ENCODE results near the gene ASB16.
"Not testable (repeated sequence)": the region's sequence is repeated elsewhere in the genome, so short reads cannot be mapped to it uniquely, and the experiment has no call there.

Gene ASB16, protein sequence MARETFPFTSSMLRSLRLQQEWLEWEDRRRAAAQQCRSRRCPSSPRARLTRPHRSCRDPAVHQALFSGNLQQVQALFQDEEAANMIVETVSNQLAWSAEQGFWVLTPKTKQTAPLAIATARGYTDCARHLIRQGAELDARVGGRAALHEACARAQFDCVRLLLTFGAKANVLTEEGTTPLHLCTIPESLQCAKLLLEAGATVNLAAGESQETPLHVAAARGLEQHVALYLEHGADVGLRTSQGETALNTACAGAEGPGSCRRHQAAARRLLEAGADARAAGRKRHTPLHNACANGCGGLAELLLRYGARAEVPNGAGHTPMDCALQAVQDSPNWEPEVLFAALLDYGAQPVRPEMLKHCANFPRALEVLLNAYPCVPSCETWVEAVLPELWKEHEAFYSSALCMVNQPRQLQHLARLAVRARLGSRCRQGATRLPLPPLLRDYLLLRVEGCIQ

GRCh38 chr17:44170499-44171201 is at the start of gene ASB16:
Gene ASB16, plus strand, starts transcription at chr17:44170704. Its CDS starts 86 bp downstream, at chr17:44170790.
- no peak for DNase-seq

DNA sequence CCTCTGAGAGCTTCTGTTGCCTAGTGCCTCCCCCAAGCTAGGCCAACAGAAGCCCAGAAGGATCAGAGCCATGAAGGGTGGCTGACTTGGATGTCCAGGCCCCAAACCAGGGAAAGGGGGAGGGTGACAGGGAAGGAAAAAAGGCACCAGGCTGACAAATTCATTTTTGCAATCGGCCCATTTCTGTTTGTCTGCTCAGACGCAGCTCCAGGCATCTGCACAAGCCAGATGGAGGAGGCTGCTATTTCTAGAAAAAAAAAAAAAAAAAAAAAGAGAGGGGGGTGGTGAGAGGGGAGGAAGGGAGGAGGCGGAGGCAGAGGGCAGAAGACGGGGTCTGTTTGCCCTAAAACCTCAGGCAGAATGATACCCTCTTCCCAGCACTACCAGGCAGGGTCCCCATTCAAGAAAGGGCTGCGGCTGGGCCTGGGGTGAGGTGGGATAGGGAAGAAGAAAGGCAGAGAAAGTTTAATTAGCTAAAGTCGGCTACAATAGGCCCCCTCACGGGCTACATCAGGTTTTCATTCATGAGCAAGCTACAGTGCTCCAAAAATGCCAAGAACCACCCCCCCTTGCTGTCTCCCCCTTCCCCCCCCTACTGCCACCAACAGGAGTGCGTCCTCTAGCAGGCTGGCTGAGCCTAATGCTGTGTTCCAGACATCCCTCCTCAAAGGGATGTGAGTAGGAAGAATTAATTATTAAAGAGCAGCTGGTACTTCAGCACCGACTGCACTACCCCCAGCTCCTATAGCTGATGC is 49.5 kb upstream of the ASB16 start:
- no peak for DNase-seq

DNA sequence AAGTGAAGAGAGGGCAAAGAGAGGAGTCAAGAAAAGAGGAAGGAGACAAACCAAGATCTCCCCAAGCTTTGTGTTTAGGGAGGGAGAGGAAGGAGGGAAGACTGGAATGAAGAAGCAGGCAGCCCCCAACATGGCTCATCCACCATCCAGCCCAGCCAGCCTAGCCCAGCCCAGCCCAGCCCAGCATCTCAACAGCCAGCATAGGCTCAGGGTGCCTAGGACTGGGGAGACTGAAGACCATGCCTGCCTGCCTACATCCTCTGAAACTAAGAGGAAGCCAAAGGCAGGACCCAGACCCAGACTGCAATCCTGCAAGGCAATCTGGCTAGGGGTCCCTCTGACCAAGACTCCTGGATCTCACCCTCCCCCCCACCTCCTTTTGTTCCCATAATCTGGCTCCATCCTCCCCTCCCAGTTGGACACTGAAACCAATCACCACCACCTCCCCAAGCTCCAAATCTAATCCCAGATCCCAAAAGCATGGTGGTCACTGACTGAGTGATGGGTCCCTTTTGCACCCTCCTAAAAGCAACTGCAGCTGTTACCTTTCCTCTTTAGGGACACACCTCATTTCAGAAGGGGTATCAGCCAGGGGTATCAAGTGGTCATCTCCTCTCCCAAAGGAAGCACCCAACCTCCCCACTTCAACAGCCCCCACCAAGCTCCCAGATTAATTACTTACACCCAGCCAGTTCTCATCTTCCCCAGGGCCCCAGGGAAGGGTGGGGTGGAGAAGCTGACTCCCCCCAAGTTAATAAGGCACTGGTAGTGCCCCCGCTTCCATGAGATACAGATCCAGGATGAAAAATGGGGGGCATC is 48.3 kb upstream of the ASB16 start:
- no peak for DNase-seq

- no peak for DNase-seq
These were observed 47.6 kb upstream of the ASB16 start for GRCh38 chr17:44122816-44123355.

GRCh38 chr17:44123356-44124117 is 47.0 kb upstream of the ASB16 start, which contains the start of gene HDAC5:
Gene HDAC5, minus strand, starts transcription at chr17:44123641. Its CDS starts 6,126 bp downstream, at chr17:44117515.
- peak; percentile 95 for DNase-seq

DNA sequence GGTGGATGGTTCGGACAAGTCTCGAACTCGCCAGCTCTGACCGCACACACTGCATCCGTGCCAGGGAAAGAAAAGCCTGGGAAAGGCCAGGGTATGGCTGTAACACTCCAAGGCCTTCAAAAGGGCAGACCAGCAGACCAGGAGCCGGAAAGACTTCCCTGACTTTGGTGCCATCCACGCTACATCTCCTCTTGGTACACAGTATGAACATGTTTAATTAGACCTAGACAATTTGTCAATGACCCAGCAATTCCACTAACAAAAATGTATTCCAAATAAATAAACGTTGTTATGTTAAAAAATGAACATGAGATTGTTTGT is 46.4 kb upstream of the ASB16 start:
- no peak for DNase-seq

GRCh38 chr17:44128383-44128782 is 42.1 kb upstream of the ASB16 start:
- DNase-seq = no peak

GRCh38 chr17:44130693-44131349 is 39.7 kb upstream of the ASB16 start:
- no peak for DNase-seq

DNA sequence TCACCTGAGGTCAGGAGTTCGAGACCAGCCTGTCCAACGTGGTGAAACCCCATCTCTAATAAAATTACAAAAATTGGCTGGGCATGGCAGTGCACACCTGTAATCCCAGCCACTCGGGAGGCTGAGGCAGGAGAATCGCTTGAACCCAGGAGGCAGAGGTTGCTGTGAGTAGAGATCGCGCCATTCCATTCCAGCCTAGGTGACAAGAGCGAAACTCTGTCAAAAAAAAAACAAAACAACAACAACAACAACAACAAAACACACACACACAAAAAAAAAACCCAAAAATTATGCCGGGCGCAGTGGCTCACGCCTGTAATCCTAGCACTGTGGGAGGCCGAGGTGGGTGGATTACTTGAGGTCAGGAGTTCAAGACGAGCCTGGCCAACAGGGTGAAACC is 39.1 kb upstream of the ASB16 start:
- not testable (repeated sequence) for DNase-seq

- DNase-seq = no peak
These were observed 38.2 kb upstream of the ASB16 start for GRCh38 chr17:44132275-44132821.

GRCh38 chr17:44133918-44134476 is 36.5 kb upstream of the ASB16 start:
- no peak for DNase-seq

DNA sequence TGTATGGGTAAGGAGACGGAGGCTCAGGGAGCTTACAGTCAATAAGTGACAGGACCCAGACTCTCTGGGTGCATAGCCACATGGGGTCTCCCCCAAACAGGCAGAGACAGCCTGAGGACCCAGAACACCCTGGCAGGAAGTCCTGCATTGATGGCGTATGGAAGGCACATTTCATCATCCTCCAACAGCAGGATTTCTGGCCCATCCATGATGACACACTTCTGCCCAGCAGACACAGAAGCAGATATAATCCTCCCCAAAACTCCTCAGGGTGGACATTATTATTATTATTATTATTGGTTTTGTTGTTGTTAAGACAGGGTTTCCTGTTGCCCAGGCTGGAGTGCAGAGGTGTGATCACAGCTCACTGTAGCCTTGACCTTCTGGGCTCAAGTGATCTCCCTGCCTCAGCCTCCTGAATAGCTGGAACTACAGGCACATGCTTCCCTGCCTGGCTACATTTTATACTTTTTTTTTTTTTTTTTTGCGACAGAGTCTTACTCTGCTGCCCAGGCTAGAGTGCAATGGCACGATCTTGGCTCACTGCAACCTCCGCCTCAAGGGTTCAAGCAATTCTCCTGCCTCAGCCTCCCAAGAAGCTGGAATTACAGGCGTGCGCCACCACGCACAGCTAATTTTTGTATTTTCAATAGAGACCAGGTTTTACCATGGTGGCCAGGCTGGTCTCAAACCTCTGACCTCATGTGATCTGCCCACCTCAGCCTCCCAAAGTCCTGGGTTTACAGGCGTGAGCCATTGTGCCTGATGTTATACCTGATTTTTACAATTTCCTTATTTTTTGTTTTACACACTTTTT is 35.5 kb upstream of the ASB16 start:
- no peak for DNase-seq

- peak; percentile 18 for DNase-seq
These were observed 32.4 kb upstream of the ASB16 start for GRCh38 chr17:44137891-44138709.

- not testable (repeated sequence) for DNase-seq
These were observed 26.6 kb upstream of the ASB16 start for GRCh38 chr17:44143921-44144320.

DNA sequence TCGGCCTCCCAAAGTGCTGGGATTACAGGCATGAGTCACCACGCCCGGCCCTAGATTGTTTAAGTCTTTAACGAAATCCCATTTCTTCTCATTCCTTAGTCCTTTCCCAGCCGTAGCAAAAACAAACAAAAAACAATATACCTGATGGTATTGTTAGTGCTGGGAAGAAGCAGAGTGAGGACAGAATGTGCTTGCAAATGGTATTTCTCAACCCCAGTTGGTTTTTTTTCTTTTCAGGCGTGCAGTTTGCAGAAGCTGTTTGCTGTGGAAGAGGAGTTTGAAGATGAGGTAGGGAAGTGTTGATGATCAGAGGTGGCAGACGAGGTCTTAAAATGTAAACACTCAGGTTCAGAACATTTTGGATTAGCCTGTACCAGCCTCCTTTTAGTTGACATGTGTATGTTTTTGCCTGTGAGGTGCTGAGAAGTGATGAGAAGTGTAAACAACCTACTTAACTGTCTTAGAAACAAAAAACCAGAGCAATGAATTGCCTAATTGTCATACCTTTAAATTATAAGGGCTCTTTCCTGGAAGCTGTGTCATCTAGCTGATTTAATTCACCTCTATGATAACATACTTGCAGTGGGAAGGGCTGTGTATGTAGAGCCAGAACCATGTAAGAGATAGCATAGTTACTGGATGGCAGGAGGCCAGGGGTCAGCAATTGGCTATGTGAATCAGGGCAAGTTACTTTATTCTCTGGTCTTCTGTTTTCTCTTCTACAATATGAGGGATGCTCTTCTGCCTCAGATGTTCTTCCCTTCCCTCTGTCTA is 25.4 kb upstream of the ASB16 start:
- DNase-seq = no peak

DNA sequence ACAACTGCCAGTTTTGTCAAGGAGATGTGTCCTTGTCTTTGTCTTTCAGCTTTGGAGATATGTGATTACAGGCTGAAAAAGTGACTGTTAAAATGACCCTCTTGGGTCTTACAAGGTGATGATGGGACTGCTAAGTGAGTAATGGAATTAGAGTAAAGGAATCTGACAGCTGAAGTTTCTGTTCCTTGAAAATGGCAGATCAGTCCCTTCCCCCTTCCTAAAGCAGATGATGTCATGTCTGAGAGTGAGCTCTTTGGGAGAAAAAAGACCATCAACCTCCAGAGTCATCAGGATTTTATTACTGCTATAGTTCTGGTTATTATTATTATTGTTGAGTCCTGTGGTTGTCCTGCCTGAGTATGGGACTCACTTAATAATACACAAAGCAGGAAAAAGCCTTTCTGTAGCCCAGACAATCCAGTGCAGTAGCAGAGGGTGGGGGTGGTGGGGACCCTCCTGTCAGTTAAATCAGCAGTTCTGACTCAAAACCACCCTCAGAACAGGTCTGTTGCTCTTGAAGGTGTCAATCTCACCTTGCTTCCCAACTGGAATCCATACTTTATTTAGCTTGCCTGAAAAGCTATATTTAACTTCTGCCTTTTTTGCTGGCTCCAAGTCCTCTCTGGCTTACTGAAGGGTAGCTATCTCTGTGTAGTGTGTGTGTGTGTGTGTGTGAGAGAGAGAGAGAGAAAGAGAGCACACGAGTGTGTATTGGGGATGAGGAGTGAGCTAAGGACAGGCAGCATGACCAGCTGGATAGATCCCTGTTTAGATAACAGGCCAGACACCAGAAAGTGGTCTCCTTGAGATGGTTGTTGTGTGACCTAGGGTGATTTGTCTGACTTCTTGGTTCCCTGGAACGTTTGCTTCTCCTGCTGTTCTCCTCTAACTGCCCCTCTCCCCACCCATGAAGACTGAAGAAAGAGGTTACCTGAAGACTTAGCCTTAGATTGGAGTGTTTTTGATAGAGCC is 23.8 kb upstream of the ASB16 start:
- DNase-seq = no peak

Data from CD4-positive, alpha-beta T cell treated with Interleukin-12 subunit alpha and Interleukin-12 subunit beta, for 1 hour (primary cell).